NOMO-1 (cell line): Measurements from ENCODE around the gene SORCS3.
"Not testable (repeated sequence)": the region's sequence is repeated elsewhere in the genome, so short reads cannot be mapped to it uniquely, and the experiment has no call there.

Source experiments
- DNase-seq, 2 experiments: peaks; one replicate each; lab custom pipeline; 2025; ENCODE audit not compliant: unreplicated experiment in 2 of 2; lab: John Stamatoyannopoulos, UW

The SORCS3 gene

GRCh38 chr10:104689105-104689504, 48.0 kb downstream of the SORCS3 start:
- DNase-seq: no peak

- no peak for DNase-seq
These were observed 48.5 kb downstream of the SORCS3 start for GRCh38 chr10:104689547-104689946.

- no peak for DNase-seq
These were observed 49.0 kb downstream of the SORCS3 start for GRCh38 chr10:104690101-104690500.

- no peak for DNase-seq
These were observed 49.9 kb downstream of the SORCS3 start for GRCh38 chr10:104690959-104691358.

- no peak for DNase-seq
These were observed 53.0 kb downstream of the SORCS3 start for GRCh38 chr10:104694074-104694473.

GRCh38 chr10:104703262-104703661, 62.2 kb downstream of the SORCS3 start:
- DNase-seq: not testable (repeated sequence)

GRCh38 chr10:104706886-104707285, 65.8 kb downstream of the SORCS3 start:
- no peak for DNase-seq

GRCh38 chr10:104707602-104708459, 66.7 kb downstream of the SORCS3 start:
- DNase-seq: no peak

- no peak for DNase-seq
These were observed 70.2 kb downstream of the SORCS3 start for GRCh38 chr10:104711302-104711721.

GRCh38 chr10:104730593-104730992, 89.5 kb downstream of the SORCS3 start:
- DNase-seq: not testable (repeated sequence)

- no peak for DNase-seq
These were observed 90.1 kb downstream of the SORCS3 start for GRCh38 chr10:104731192-104731591.

- no peak for DNase-seq
These were observed 91.1 kb downstream of the SORCS3 start for GRCh38 chr10:104732222-104732621.

- DNase-seq: no peak
These were observed 93.3 kb downstream of the SORCS3 start for GRCh38 chr10:104734433-104734832.

GRCh38 chr10:104735036-104735756, 94.1 kb downstream of the SORCS3 start:
- DNase-seq: no peak

GRCh38 chr10:104735757-104736391, 94.8 kb downstream of the SORCS3 start:
- no peak for DNase-seq

GRCh38 chr10:104741127-104741526, 100.0 kb downstream of the SORCS3 start:
- no peak for DNase-seq

GRCh38 chr10:104744052-104744451, 103.0 kb downstream of the SORCS3 start:
- DNase-seq: no peak

GRCh38 chr10:104750291-104750690, 109.2 kb downstream of the SORCS3 start:
- DNase-seq: no peak

GRCh38 chr10:104762793-104763192, 121.7 kb downstream of the SORCS3 start:
- no peak for DNase-seq

- no peak for DNase-seq
These were observed 125.3 kb downstream of the SORCS3 start for GRCh38 chr10:104766341-104766740.

GRCh38 chr10:104767282-104767681, 126.2 kb downstream of the SORCS3 start:
- DNase-seq: no peak
